ENCODE measurements around the gene POLR2E. TPM values are rescaled to one million over a fixed set of nuclear protein-coding genes. Genes with fewer than 3 reads are reported as not detected.

POLR2E gene
- polyA plus RNA-seq, 3 donors, result 183 to 222 (median 195) TPM

GRCh38 chr19:1051791-1052190, 43.4 kb downstream of the POLR2E start:
- peaks cover 6 to 16% (median 12%) of the 10 kb centered on the region in 7 donors for H3K9me3 Mint-ChIP-seq
- peaks cover 41 to 46% of the 10 kb centered on the region in 2 donors for H3K36me3 Mint-ChIP-seq
- Histone ChIP-seq H3K9ac (ENCODE audit: insufficient read depth, low read length, poor library complexity, severe bottlenecking) (no peak overlapping the region), H2AFZ (ENCODE audit: insufficient read depth, low read depth, low read length, poor library complexity, severe bottlenecking) (no peak overlapping the region), H3K27me3 (ENCODE audit: control insufficient read depth in 2 of 2, insufficient read depth in 2 of 2, low read length in 2 of 2) (no peaks in the 10 kb centered on the region), H3K79me2 (ENCODE audit: insufficient read depth, low read length) (no peaks in the 10 kb centered on the region), H3K36me3 (replicated peaks in 1 of 2; ENCODE audit: control insufficient read depth in 1 of 2, insufficient read depth in 2 of 2, low read length in 2 of 2) (peaks cover 39 to 67% of the 10 kb centered on the region in 2 donors), H3K4me3 (replicated peaks in 1 of 3; ENCODE audit: low read depth in 2 of 3, low read length in 3 of 3) (no peak overlapping the region), H3K27ac (ENCODE audit: low read depth in 1 of 2, low read length in 2 of 2) (no peak overlapping the region), H3K4me2 (replicated peaks; ENCODE audit: extremely low read depth, low read length, poor library complexity, severe bottlenecking) (no peak overlapping the region), H3K9me3 (replicated peaks in 1 of 2; ENCODE audit: control insufficient read depth in 1 of 2, insufficient read depth in 1 of 2, low read length in 2 of 2) (peaks cover 6 to 7% of the 10 kb centered on the region in 2 donors), H4K20me1 (ENCODE audit: insufficient read depth, low read length) (peaks cover 24% of the 10 kb centered on the region), H3K4me1 (ENCODE audit: control insufficient read depth in 1 of 2, insufficient read depth in 2 of 2, low read length in 2 of 2) (peaks cover 3 to 6% of the 10 kb centered on the region in 2 donors)
- no peak for DNase-seq
- no peak for TF ChIP-seq CTCF (IDR thresholded peaks at IDR 0.05)
- peaks cover 0 to 5% (median 0%) of the 10 kb centered on the region in 3 donors for H3K27me3 Mint-ChIP-seq (ENCODE audit: low read depth in 3 of 3)
- no peaks in the 10 kb centered on the region for H3K4me1 Mint-ChIP-seq
- no peak overlapping the region for H3K27ac Mint-ChIP-seq
- WGBS (ENCODE audit: insufficient coverage), result 85% methylated on average over 10 of the region's 17 CpGs
- intact Hi-C loops (cut with micrococcal nuclease), result no loop called here
- no peak overlapping the region for H3K4me3 Mint-ChIP-seq

DNA sequence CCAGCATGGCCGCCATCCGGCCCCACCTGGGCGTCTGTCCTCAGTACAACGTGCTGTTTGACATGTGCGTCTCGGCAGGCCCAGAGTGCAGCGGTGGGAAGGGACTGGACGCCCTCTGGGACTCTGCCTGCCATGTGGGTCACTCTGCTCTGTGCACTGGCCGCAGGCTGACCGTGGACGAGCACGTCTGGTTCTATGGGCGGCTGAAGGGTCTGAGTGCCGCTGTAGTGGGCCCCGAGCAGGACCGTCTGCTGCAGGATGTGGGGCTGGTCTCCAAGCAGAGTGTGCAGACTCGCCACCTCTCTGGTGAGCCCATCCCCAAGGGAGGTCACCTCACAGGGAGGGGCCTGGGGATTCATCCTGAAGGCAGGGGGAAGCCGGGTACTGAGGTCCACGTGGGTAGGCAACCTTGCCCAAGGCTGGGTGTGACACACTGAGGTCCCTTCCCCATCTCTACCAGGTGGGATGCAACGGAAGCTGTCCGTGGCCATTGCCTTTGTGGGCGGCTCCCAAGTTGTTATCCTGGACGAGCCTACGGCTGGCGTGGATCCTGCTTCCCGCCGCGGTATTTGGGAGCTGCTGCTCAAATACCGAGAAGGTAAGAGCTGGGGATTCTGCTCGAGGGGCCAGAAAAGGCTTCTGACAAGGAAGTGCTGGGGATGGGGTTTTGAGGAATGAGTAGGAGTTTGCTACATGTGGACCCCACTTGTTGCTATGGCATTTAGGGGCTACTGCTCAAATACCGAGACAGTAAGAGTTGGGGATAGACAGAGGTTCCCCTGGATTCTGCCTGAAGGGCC, 44.0 kb downstream of the POLR2E start:
- Histone ChIP-seq H3K36me3 (replicated peaks in 1 of 2; ENCODE audit: control insufficient read depth in 1 of 2, insufficient read depth in 2 of 2, low read length in 2 of 2) (peaks cover 39 to 67% of the 10 kb centered on the region in 2 donors), H3K27me3 (ENCODE audit: control insufficient read depth in 2 of 2, insufficient read depth in 2 of 2, low read length in 2 of 2) (no peaks in the 10 kb centered on the region), H3K27ac (ENCODE audit: low read depth in 1 of 2, low read length in 2 of 2) (no peak overlapping the region), H2AFZ (ENCODE audit: insufficient read depth, low read depth, low read length, poor library complexity, severe bottlenecking) (no peak overlapping the region), H3K9me3 (replicated peaks in 1 of 2; ENCODE audit: control insufficient read depth in 1 of 2, insufficient read depth in 1 of 2, low read length in 2 of 2) (peaks cover under 1% of the 10 kb centered on the region in 2 donors), H3K9ac (ENCODE audit: insufficient read depth, low read length, poor library complexity, severe bottlenecking) (no peak overlapping the region), H4K20me1 (ENCODE audit: insufficient read depth, low read length) (peaks cover 25% of the 10 kb centered on the region), H3K4me1 (ENCODE audit: control insufficient read depth in 1 of 2, insufficient read depth in 2 of 2, low read length in 2 of 2) (peaks cover 5 to 9% of the 10 kb centered on the region in 2 donors), H3K79me2 (ENCODE audit: insufficient read depth, low read length) (no peaks in the 10 kb centered on the region), H3K4me3 (replicated peaks in 1 of 3; ENCODE audit: low read depth in 2 of 3, low read length in 3 of 3) (no peak overlapping the region), H3K4me2 (replicated peaks; ENCODE audit: extremely low read depth, low read length, poor library complexity, severe bottlenecking) (no peak overlapping the region)
- Mint-ChIP-seq H3K27me3 (ENCODE audit: low read depth in 3 of 3) (peaks cover 0 to under 1% (median 0%) of the 10 kb centered on the region in 3 donors), H3K4me1 (no peaks in the 10 kb centered on the region), H3K27ac (peak overlapping the region in 2 of 7 donors; percentile 35 to 77), H3K9me3 (peaks cover under 1 to 10% (median 6%) of the 10 kb centered on the region in 7 donors), H3K4me3 (no peak overlapping the region), H3K36me3 (peaks cover 35 to 40% of the 10 kb centered on the region in 2 donors)
- intact Hi-C loops (cut with micrococcal nuclease), result no loop called here
- no peak for DNase-seq
- TF ChIP-seq CTCF (IDR thresholded peaks at IDR 0.05), result no peak
- WGBS (ENCODE audit: insufficient coverage), result 96% methylated on average over 27 of the region's 31 CpGs
